Measurements from ENCODE around the gene GAPDHS. TPM values are rescaled to one million over a fixed set of nuclear protein-coding genes. Genes with fewer than 3 reads are reported as not detected.
A peak's percentile ranks its signal among the peaks of the same experiment; 100 is the strongest.

Gene GAPDHS
- total RNA-seq, 1 experiment from 2014 or later = not detected

- no peak for TF ChIP-seq CTCF (conservative IDR thresholded peaks at IDR 0.05)
- H3K4ac ChIP-seq (ENCODE audit: low read depth, low read length) = no peak overlapping the region
- peaks cover 16 to 35% (median 34%) of the 10 kb centered on the region in 3 experiments; a peak in 6 of 7 replicates for H3K36me3 Mint-ChIP-seq (ENCODE audit: insufficient read depth in 1 of 3, low read depth in 3 of 3)
- peaks cover 34 to 39% of the 10 kb centered on the region in 2 experiments for H3K4me1 Mint-ChIP-seq
- H3K4me1 ChIP-seq (ENCODE audit: insufficient read depth, low read length) = 0 out of 2 replicates have a peak, but pooled peaks cover 5% of the 10 kb centered on the region
- H3K56ac ChIP-seq (ENCODE audit: insufficient read length, low read depth, low read length) = no peak overlapping the region
- H3K23me2 ChIP-seq (ENCODE audit: insufficient read length, low read depth, low read length, poor library complexity, severe bottlenecking) = peaks cover under 1% of the 10 kb centered on the region
- H2AK5ac ChIP-seq (ENCODE audit: insufficient read length, low read length) = no peak overlapping the region
- H4K8ac ChIP-seq (replicated peaks; ENCODE audit: insufficient read length, low read depth, low read length) = no peak overlapping the region
- no peak for DNase-seq
- no peak overlapping the region; a peak in 1 of 5 replicates for H3K4me3 Mint-ChIP-seq
- H3K23ac ChIP-seq (ENCODE audit: insufficient read length, low read depth, low read length) = no peak overlapping the region
- no peak overlapping the region for H3K14ac ChIP-seq (ENCODE audit: insufficient read depth, low read length)
- no peaks in the 10 kb centered on the region for H3K79me1 ChIP-seq (ENCODE audit: insufficient read depth, low read depth, low read length, poor library complexity, severe bottlenecking)
- no peaks in the 10 kb centered on the region for H3K27me3 ChIP-seq (ENCODE audit: insufficient read depth, low read length)
- no peak overlapping the region for H3K27ac ChIP-seq (ENCODE audit: insufficient read length, low read depth, low read length)
- H2BK120ac ChIP-seq (ENCODE audit: low read depth, low read length, poor library complexity, severe bottlenecking) = no peak overlapping the region
- H4K5ac ChIP-seq (ENCODE audit: insufficient read length, low read depth, low read length) = no peak overlapping the region
- WGBS (ENCODE audit: extremely low coverage, insufficient read length, low lambda C conversion rate) = no CpG with 5 or more reads among the region's 6 CpGs
- H4K20me1 ChIP-seq (ENCODE audit: control insufficient read depth, insufficient read depth, insufficient read length) = no peaks in the 10 kb centered on the region
- no peaks in the 10 kb centered on the region for H3K9me3 Mint-ChIP-seq
- H3K9me3 ChIP-seq (ENCODE audit: control insufficient read depth, low read depth, low read length) = no peaks in the 10 kb centered on the region
- no peak overlapping the region for H3K18ac ChIP-seq (ENCODE audit: insufficient read length, low read depth, low read length)
- H3K27me3 Mint-ChIP-seq (ENCODE audit: low read depth) = no peaks in the 10 kb centered on the region; the same call in 1 of the 2 replicates
- no peak overlapping the region for H2BK5ac ChIP-seq (ENCODE audit: insufficient read length, low read length)
- H2BK20ac ChIP-seq (ENCODE audit: low read depth, low read length, poor library complexity, severe bottlenecking) = no peak overlapping the region
- no peak overlapping the region for H3K4me2 ChIP-seq (ENCODE audit: insufficient read depth, insufficient read length, low read length)
- no peak overlapping the region for H2AFZ ChIP-seq (ENCODE audit: low read length)
- no peak overlapping the region for H3K9ac ChIP-seq (ENCODE audit: extremely low read depth, insufficient read length, low read length)
- peak overlapping the region in 1 of 3 experiments; percentile 7; a peak in 1 of 7 replicates for H3K27ac Mint-ChIP-seq
- H3T11ph ChIP-seq (ENCODE audit: low read length) = no peak overlapping the region
- no peak overlapping the region for H2BK12ac ChIP-seq (ENCODE audit: insufficient read length, low read depth, low read length)
- H3K79me2 ChIP-seq (ENCODE audit: insufficient read depth, low read length) = peaks cover 2% of the 10 kb centered on the region; the same call in 1 of the 2 replicates
- H2BK15ac ChIP-seq (ENCODE audit: low read depth, low read length) = no peak overlapping the region
- H4K91ac ChIP-seq (ENCODE audit: insufficient read length, low read depth, low read length) = no peak overlapping the region
Observed at GRCh38 chr19:35539314-35539713, 6.1 kb downstream of the GAPDHS start.

All from H9 (cell line).